HG03095 (cell line): ENCODE data around the gene APLF.
"Not testable (repeated sequence)": the region's sequence is repeated elsewhere in the genome, so short reads cannot be mapped to it uniquely, and the experiment has no call there.

Experiments
- ATAC-seq: cut with Tn5 transposase; IDR thresholded peaks from one replicate; pipeline ENCODE4 v1.9.1; 2021; ENCODE audit warnings: moderate library complexity; ENCODE audit not compliant: unreplicated experiment

Gene APLF

GRCh38 chr2:68568116-68568515 lies 100.7 kb downstream of the APLF start:
- ATAC-seq, result no peak

DNA sequence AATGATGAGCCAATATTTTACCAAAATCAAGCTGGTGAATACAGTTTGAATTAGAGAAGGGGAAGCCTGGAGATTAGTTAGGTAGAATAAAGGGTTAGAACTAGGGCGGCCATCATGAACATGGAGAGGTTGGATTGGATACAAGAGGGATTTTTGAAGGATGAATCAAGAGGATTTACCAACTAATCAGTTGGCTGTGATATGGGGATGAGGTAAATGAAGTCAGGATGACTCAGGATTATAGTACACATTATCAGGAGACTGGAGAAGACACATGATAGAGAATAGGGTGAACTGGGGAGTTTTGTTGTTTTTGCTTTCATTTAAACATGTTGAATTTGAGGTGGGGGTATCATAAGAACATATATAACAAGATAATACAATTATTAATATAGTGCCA lies 102.2 kb downstream of the APLF start:
- ATAC-seq, result no peak

DNA sequence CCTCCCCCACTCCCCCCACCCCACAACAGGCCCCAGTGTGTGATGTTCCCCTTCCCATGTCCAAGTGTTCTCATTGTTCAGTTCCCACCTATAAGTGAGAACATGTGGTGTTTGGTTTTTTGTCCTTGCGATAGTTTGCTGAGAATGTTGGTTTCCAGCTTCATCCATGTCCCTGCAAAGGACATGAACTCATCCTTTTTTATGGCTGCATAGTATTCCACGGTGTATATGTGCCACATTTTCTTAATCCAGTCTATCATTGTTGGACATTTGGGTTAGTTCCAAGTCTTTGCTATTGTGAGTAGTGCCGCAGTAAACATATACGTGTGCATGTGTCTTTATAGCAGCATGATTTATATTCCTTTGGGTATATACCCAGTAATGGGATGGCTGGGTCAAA lies 103.0 kb downstream of the APLF start:
- ATAC-seq, result not testable (repeated sequence)

GRCh38 chr2:68574202-68574791 lies 106.9 kb downstream of the APLF start:
- no peak for ATAC-seq

DNA sequence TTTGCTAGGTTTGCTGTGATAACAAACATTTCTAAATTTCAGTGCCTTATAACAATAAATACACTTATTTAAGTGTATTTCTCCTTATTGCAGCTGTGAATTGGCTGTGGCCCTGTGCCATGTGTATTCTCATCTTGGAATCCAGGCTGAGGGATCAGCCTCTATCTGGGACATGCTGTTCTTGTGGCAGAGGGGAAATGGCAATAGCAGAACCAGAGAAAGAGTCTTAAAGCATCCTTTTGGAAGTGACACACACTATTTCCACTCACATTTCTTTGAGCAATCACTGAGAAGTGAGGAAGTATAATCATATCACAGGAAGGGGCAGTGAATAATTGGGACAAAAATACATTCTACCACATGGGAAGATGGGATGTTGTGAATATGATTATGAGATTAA lies 109.8 kb downstream of the APLF start:
- ATAC-seq, result no peak

- ATAC-seq, result no peak
These were observed 112.3 kb downstream of the APLF start for GRCh38 chr2:68579689-68580088.

- ATAC-seq, result no peak
These were observed 121.2 kb downstream of the APLF start for GRCh38 chr2:68588589-68588988.

- no peak for ATAC-seq
These were observed 122.6 kb downstream of the APLF start for GRCh38 chr2:68589963-68590362.

DNA sequence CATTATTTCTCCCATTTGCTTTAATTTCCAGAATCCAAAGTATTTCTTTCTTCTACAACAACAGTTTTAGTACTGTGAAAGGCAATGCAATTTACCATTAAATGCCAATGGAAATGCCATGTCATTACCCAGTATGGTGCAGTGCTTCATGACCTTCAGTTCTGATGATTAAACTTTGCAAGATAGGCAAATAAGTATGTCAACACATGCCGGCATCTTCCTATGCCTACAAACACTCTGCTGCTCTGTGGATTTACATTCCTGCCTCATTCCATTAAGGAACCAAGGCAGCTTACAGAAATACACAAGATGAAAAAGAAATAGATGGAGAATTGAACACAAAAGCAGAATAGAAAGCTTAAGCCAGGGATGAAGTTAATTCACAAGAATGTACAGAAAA lies 123.3 kb downstream of the APLF start:
- no peak for ATAC-seq

DNA sequence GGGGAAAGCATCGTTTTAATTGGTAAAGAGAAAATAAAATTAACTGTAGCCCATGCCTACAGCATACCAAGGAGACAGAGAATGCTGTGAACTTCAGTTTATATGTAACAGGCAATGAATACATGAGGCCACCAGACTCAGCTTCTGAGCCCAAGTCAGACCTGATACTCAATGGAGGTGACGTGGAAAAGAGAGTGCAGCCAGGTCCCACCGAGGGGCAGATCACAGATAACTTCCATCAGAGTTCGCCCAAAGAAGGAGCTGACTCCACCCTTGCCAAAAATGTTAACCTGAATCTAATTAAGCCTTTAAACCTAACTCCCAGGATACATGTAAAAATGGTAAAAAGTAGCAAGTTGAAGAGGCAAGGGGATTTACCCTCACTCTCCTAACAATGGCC lies 123.8 kb downstream of the APLF start:
- no peak for ATAC-seq

GRCh38 chr2:68594041-68594440 lies 126.7 kb downstream of the APLF start:
- no peak for ATAC-seq

DNA sequence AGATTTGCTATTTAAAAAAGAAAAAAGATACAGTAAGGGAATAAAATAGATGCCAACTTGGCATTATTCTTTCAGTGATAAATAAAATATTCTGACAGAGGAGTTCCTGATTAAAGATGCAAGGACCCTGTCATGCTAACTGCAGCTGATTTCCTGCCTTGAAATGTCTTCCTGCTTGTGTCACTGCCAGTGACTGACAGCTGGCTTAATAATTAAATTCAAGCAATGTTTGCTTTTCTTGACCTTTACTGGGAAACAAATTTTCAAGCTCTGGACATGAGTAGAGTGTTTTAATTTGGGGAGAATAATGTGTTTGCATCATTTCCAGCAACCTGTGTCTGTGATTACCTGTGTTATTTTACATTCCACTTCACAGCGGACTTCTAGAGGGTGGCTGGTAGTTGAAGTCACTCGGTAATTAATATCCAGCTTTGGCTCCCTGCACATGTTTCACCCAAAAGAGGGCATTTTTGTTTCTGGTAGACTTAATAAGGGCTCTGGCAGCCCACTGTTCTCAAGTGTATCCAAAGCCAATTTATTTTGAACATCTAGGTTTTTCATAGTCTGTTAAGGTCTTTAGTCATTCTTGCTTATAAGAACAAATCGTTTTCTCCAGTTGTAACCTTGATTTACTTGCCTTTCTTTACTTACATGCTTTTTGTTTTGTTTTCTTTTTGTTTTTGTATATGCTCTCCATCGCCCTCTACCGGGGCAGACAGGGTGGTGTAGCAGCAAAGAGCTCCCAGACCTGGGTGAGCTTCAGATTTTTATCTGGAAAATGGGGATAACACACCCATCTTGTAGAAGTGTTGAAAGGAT lies 127.5 kb downstream of the APLF start:
- ATAC-seq, result no peak

DNA sequence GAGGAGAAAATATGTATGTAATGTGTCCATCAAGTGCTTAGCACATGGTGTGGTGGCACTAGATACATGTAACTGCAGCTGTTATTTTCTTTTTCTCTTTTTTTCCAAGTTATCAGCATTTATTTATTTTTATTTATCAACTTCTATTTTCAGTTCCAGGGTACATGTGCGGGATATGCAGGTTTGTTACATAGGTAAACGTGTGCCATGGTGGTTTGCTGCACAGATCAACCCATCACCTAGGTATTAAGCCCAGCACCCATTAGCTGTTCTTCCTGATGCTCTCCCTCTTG lies 128.1 kb downstream of the APLF start:
- ATAC-seq, result not testable (repeated sequence)

DNA sequence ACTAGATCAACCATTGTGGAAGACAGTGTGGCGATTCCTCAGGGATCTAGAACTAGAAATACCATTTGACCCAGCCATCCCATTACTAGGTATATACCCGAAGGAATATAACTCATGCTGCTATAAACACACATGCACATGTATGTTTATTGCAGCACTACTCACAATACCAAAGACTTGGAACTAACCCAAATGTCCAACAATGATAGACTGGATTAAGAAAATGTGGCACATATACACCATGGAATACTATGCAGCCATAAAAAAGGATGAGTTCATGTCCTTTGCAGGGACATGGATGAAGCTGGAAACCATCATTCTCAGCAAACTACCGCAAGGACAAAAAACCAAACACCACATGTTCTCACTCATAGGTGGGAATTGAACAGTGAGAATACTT lies 133.1 kb downstream of the APLF start:
- ATAC-seq, result not testable (repeated sequence)

- no peak for ATAC-seq
These were observed 135.7 kb downstream of the APLF start for GRCh38 chr2:68603059-68603458.

DNA sequence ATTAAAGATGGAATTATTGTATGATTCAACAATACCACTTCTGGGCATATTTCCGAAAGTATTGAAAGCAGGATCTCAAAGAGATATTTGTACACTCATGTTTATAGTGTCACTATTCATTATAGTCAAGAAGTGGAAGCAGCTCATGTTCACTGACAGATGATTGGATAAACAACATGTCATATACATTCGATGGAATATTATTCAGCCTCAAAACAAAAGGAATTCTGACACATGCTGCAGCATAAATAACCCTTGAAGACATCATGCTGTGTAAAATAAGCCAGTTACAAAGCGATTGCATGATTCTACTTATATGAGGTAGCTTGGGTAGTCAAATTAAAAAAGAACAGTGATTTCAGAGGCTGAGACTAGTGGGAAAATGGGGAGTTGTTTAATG lies 136.7 kb downstream of the APLF start:
- no peak for ATAC-seq

DNA sequence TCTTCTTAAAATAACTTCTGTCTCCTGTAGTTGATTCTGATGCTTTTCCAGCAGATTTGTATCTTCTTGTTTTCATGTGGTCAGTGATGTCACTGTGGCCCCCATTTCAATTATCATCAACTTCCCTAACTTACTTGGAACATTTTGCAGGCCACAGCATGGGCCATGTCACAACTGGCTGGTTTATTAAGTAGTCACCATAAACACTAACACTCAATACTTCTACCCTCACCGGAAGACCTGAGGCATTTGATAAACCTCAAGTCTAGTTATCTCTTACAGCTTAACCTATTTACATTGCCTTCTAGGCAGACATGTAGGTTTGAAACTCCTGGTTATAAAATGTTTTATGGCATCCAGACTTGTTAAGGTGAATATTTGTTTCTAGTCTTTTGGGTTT lies 138.6 kb downstream of the APLF start:
- no peak for ATAC-seq

DNA sequence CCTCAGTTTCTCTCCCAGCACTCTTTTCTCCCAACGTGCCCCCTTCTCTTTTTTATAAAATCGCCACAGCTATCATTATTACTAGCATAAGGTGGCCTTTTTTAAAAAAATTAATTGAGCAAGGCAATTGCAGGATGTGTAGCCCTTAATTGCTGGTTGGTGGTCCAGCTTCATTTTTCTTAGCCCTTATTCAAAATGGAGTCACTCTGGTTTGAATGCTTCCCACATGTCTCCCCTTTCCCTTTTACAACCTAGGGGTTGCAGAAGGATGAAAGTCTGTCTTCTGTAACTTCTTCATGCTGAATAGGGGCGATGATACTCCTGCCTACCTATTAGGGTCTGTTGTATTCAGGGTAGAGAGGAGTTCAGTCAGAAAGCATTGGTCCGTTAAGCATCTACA lies 139.4 kb downstream of the APLF start:
- ATAC-seq, result no peak

DNA sequence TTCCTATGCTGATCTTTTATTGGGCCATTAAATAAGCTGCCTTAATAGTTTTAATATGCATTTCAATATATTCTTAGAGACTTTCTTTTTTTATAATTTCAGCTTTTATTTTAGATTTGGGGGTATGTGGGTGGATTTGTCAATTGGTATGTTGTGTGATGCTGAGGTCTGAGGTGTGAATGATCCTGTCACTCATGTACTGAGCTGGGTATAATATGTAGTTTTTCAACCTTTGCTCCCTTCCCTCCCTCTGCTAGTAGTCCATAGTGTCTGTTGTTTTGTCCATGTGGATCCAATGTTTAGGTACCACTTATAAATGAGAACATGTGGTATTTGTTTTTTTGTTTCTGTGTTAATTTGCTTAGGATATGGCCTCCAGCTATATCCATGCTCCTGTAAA lies 140.5 kb downstream of the APLF start:
- ATAC-seq, result no peak

DNA sequence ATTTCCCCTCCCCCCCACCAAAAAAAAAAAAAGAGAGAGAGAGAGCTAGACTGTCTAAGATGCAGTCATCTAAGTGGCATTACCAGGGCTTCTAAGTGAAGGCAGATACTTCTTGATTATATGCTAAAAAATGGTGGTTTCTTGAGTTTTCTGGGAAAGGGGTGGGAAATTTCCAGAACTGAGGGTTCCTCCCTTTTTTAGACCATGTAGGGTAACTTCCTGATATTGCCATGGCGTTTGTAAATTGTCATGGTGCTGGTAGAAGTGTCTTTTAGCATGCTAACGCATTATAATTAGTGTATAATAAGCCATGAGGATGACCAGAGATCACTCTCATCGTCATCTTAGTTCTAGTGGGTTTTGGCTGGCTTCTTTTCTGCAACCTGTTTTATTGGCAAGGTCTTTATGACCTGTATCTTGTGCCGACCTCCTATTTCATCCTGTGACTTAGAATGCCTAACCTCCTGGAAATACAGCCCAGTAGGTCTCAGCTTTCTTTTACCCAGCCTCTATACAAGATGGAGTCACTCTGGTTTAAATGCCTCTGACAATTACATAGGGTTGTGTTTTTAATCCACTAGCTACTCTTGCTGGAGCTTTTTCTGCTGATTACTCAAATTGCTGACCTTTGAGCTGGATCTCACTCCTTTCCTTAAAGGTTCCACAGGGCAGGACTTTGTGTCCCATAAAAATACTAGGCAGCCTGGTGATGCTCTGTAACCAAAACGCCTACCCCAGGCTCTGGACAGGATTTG lies 145.6 kb downstream of the APLF start:
- ATAC-seq, result no peak

GRCh38 chr2:68620772-68621171 lies 153.4 kb downstream of the APLF start:
- ATAC-seq, result no peak

DNA sequence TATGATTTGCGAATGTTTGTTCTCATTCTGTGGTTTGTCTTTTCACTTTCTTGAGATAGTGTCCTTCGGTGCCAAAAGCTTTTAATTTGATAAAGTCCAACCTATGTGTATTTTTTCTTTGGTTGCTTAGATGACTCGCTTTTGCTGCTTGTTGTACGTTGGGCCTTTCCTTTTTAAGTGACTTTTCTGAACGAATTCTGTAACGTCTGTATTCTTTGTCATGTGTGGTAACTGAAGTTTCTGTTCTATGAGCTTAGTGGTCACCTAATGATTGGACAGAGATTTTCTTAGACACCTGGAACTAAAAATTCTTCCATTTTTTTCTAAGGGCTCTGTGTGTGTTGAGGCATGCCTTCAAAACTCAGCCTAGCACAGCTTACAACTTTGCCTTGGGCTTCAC lies 156.4 kb downstream of the APLF start:
- no peak for ATAC-seq
